Thymus (tissue), 11 donors: ENCODE measurements around the gene GRIN3A. TPM values are rescaled to one million over a fixed set of nuclear protein-coding genes. Genes with fewer than 3 reads are reported as not detected.
"Not testable (repeated sequence)": the region's sequence is repeated elsewhere in the genome, so short reads cannot be mapped to it uniquely, and the experiment has no call there.

ENCODE experiments used
- DNase-seq, 9 donors: peaks; one replicate each; pipeline ENCODE4 v3.0.0-alpha.2; 2013; ENCODE audit warnings: low spot score in 9 of 9, low read depth in 6 of 9, missing footprints in 1 of 9
- H3K27ac ChIP-seq, 2 donors: one replicate each; pipeline ENCODE4 v1.5.1; 2013; ENCODE audit warnings: control low read depth in 1 of 2, low read depth in 1 of 2, low read length in 1 of 2, mild to moderate bottlenecking in 1 of 2, moderate library complexity in 1 of 2
- H3K27me3 ChIP-seq, 2 donors: one replicate each; pipeline ENCODE4 v1.5.1; 2013; ENCODE audit warnings: low read length in 1 of 2; ENCODE audit not compliant: control insufficient read depth in 2 of 2, insufficient read depth in 1 of 2
- H3K36me3 ChIP-seq, 2 donors: one replicate each; pipeline ENCODE4 v1.5.1; 2013; ENCODE audit warnings: low read length in 1 of 2, mild to moderate bottlenecking in 1 of 2, moderate library complexity in 1 of 2; ENCODE audit not compliant: control insufficient read depth in 2 of 2, insufficient read depth in 2 of 2
- H3K4me1 ChIP-seq, 2 donors: one replicate each; pipeline ENCODE4 v1.5.1; 2013; ENCODE audit warnings: low read length in 2 of 2; ENCODE audit not compliant: control insufficient read depth in 2 of 2, insufficient read depth in 2 of 2
- H3K4me3 ChIP-seq, 2 donors: one replicate each; pipeline ENCODE4 v1.5.1; 2013; ENCODE audit warnings: low read length in 2 of 2, control low read depth in 1 of 2, mild to moderate bottlenecking in 1 of 2
- H3K9me3 ChIP-seq, 2 donors: one replicate each; pipeline ENCODE4 v1.5.1; 2013; ENCODE audit warnings: low read length in 1 of 2, mild to moderate bottlenecking in 1 of 2; ENCODE audit not compliant: control insufficient read depth in 2 of 2, insufficient read depth in 1 of 2
- WGBS: extraction: QIAGEN DNeasy Blood & Tissue Kit; methylation state at CpG from one replicate; pipeline ENCODE4 v1.1.7; 2013; 5-methylcytosine and 5-hydroxymethylcytosine counted together
- polyA plus RNA-seq: library from polyadenylated mRNA; stranded (reverse); fragments of 200-250 nt; gene quantifications from one replicate; pipeline ENCODE4 v1.2.3, GENCODE V29; 2013
- total RNA-seq: library from RNA; stranded (reverse); fragments of 120-200 nt; gene quantifications from one replicate; pipeline ENCODE4 v1.2.4, GENCODE V29; 2013
- donor health status: healthy.

The GRIN3A gene
- total and polyA plus RNA-seq, 2 donors = 0.09 to 0.14 TPM

DNA sequence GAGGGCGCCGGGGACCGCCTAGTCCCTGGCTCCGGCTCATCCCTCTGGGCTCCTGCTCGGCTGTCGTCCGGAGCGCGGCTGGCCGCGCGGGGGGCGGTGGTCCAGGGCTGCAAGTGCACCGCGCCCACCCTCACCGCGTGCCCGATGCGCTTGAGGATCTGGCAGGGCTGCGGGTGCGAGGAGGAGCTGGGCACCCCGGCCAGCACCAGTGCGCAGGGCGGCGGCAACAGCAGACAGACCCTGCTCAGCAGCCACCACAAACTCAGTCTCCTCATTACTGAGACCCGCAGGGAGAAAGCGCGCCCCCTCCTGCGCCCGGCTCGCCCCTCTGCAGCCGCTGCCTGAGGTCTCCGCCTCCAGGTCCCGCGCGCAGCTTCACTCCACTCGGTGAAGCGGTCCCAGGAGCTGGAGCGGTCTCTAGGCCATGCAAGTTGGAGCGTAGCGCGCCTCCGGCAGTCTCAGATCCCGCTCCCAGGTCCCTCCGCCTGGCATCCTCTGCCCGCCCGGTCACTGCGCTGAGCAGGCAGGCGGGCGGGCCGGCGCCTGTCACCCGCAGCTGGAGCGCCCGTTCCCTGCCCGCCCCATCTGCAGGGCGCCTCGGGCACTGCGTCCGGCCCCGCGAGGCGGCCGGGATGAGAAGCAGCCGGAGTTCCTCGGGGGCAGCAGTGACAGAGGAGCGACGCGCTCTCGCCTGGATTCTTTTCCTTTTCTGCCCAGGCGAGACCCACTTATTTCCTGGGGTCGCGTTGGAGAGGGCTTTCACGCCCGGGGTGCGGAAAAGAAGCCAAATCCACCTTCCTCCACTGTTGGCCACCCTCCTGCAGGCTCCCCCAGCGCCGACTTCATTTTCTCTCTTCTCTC is 512 bp downstream of the GRIN3A start:
- H3K27me3 ChIP-seq = peaks cover 26 to 39% of the 10 kb centered on the region in 2 donors
- H3K4me3 ChIP-seq = peak overlapping the region in 1 of 2 donors; percentile 10
- no peak for DNase-seq
- 5% methylated on average over 78 of the region's 78 CpGs for WGBS
- H3K36me3 ChIP-seq = no peaks in the 10 kb centered on the region
- H3K27ac ChIP-seq = no peak overlapping the region
- H3K9me3 ChIP-seq = no peaks in the 10 kb centered on the region
- no peaks in the 10 kb centered on the region for H3K4me1 ChIP-seq

DNA sequence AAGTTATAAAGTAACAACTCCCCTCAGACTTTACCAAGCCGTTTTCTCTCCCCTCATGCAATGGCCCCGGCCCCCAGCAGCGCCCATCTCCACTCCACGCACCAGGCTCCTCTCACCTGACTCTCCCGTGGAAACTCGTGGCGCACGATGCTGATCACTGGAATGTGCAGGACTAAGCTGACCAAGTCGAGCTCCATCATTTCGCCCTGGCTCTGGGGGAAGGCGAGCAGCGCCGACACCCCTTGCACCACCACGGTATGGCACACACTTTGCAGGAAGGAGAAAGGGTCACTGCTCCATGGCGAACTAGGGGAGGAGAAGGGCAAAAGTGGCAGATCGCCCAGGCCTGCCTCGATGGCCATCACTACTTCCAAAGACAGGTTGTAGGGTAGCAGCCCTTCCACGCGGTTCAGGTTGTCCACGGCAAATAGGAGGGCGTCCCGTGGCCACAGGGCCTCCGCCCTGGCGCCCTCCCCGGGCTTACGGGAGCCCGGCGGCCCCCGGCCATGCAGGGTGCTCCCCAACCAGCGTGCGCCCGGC is 1.2 kb downstream of the GRIN3A start:
- H3K4me1 ChIP-seq = no peaks in the 10 kb centered on the region
- H3K27me3 ChIP-seq = peaks cover 26 to 39% of the 10 kb centered on the region in 2 donors
- WGBS = 24% methylated on average over 32 of the region's 32 CpGs
- H3K36me3 ChIP-seq = no peaks in the 10 kb centered on the region
- H3K4me3 ChIP-seq = no peak overlapping the region
- no peak overlapping the region for H3K27ac ChIP-seq
- no peak for DNase-seq
- no peaks in the 10 kb centered on the region for H3K9me3 ChIP-seq

DNA sequence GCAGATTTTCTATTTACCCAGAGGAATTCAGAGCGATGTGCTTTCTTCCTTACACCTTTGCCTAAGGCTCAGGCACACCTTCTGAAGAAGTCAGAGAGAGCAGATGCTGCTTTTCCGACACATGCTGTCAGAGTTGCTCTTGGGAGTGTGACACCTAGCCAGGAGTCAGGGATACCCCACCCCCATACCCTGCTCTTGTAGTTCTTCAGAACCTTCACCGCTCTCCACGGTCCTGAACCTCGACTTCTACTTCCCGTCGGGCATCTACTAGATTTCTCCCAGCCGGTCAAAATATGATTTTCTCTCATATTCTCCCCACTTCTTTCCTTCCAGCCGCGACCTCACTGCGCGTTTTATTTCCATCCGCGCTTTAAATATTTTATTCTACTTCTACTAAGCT is 1.7 kb downstream of the GRIN3A start:
- no peak overlapping the region for H3K4me3 ChIP-seq
- H3K4me1 ChIP-seq = no peaks in the 10 kb centered on the region
- no peak overlapping the region for H3K27ac ChIP-seq
- no peaks in the 10 kb centered on the region for H3K9me3 ChIP-seq
- DNase-seq = no peak
- H3K27me3 ChIP-seq = peaks cover 26 to 39% of the 10 kb centered on the region in 2 donors
- H3K36me3 ChIP-seq = no peaks in the 10 kb centered on the region
- 16% methylated on average over 14 of the region's 14 CpGs for WGBS

DNA sequence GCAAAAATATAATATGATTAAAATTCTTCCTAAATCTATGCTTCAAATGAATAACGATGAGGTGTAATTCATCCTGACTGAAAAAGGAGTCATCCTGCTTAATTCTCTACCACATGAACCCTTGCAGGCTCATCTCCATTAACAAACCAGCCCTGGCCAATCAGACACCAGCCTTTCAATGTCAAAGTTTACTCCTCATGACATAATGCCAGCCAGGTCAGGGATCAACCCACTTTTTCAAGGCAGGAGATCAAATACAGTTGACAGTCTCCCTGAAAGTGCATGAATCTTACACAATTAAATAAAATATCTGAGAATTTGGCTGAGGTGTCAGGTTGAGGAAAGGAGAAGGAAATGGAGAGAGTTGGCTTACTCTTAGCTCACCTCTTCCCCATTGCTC is 7.0 kb downstream of the GRIN3A start:
- WGBS = 52% methylated on average over 1 of the region's 1 CpG
- H3K27me3 ChIP-seq = peaks cover under 1 to 2% of the 10 kb centered on the region in 2 donors
- H3K4me1 ChIP-seq = no peaks in the 10 kb centered on the region
- H3K36me3 ChIP-seq = no peaks in the 10 kb centered on the region
- no peaks in the 10 kb centered on the region for H3K9me3 ChIP-seq
- no peak overlapping the region for H3K4me3 ChIP-seq
- no peak for DNase-seq
- H3K27ac ChIP-seq = no peak overlapping the region

DNA sequence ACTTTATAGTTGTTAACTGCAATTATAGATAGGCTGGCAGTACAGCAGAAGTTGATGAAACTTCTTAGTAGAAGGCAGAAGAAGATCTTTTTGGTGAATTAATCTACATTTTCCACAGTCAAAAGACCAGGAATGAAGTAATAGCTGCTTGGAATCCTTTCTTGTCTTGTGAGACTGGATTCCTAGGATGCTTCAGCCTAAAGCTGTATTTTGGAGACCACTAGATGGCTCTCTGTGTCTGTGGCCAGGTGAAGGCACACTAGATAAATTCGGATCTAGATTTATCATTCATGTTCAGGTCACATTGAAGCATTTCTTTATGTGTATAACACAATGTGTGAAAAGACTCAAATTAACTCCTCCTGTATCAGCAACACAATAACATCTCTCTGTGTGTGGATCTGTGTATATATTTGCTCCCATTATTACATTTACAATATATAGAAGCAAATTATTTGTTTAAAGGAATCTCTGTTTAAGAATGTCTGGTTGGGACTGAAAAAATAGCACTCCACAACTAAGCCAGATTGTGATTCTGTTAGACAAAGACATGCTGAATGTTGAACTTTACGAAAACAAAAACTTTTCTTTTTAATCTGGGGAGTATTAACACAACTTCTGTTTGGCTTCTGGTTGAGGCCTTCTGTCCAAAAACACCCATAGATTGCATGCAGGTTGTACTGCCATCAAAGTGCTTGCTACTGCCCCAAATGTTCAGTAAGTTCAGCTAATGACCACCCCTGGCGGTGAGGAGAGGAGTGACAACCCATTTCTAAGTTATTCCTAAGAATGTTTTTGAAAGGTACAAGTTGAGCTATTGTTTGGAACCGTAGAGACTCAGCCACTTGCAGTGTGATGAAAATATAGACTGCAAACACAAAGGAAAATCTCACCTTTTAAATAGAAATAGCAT is 10.6 kb downstream of the GRIN3A start:
- peak in 1 of 9 donors; percentile 8 for DNase-seq
- Histone ChIP-seq H3K27me3 (no peaks in the 10 kb centered on the region), H3K27ac (no peak overlapping the region), H3K9me3 (no peaks in the 10 kb centered on the region), H3K4me1 (no peaks in the 10 kb centered on the region), H3K36me3 (no peaks in the 10 kb centered on the region), H3K4me3 (no peak overlapping the region)
- 52% methylated on average over 4 of the region's 4 CpGs for WGBS

DNA sequence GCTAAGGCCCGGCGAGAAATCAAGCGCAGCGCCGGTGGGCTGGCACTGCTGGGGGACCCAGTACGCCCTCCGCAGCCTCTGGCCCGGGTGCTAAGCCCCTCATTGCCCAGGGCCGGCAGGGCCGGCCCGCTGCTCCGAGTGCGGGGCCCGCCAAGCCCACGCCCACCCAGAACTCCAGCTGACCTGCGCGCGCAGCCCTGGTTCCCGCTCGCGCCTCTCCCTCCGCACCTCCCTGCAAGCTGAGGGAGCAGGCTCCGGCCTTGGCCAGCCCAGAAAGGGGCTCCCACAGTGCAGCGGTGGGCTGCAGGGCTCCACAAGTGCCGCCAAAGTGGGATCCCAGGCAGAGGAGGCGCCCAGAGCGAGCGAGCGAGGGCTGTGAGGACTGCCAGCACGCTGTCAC is 14.2 kb downstream of the GRIN3A start:
- not testable (repeated sequence) for H3K4me1 ChIP-seq, H3K27me3 ChIP-seq, DNase-seq, H3K27ac ChIP-seq, H3K4me3 ChIP-seq, H3K9me3 ChIP-seq, H3K36me3 ChIP-seq
- 96% methylated on average over 30 of the region's 30 CpGs for WGBS

DNA sequence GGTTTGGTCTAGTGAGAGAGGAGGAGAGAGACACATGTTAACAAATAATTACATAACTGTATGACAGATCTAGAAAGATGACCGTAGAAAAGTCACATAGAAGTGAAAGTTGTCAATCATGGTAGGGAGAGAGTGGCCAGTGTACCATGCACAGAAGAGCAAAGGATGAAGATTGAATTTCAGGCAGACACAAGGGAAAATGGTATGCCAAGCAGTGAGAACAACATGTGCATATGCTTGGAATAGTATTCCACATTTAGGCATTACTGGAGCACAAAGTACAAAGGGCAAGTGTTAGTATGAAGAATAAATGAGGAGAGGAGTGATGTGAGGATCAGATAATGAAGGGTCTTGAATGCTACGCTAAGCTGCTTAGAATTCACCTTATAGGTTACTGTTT is 20.3 kb downstream of the GRIN3A start:
- H3K27me3 ChIP-seq = no peaks in the 10 kb centered on the region
- H3K4me3 ChIP-seq = no peak overlapping the region
- no peak for DNase-seq
- no peaks in the 10 kb centered on the region for H3K36me3 ChIP-seq
- H3K4me1 ChIP-seq = no peaks in the 10 kb centered on the region
- WGBS = 93% methylated on average over 2 of the region's 2 CpGs
- no peaks in the 10 kb centered on the region for H3K9me3 ChIP-seq
- no peak overlapping the region for H3K27ac ChIP-seq

DNA sequence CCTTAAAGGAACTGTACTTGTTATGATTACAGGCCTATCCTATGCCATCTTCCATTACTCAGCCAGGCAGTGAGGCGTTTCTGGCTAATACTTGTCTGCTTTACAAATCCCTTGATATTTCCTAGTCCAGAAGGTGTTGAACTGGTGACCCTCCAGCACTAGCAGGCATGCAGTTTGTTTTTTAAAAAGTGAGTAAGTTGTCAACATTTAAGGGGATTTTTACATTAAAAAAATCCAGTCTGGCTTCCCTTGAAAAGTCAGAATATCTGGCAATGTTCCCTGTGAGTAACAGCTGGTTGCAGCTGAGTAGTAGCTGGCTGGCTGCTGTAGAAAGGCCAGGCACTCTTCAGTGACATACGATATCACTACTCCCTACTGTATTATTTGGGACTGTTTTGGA is 21.8 kb downstream of the GRIN3A start:
- H3K27ac ChIP-seq = no peak overlapping the region
- no peaks in the 10 kb centered on the region for H3K36me3 ChIP-seq
- DNase-seq = peak in 1 of 9 donors; percentile 6
- no peaks in the 10 kb centered on the region for H3K9me3 ChIP-seq
- no peak overlapping the region for H3K4me3 ChIP-seq
- H3K4me1 ChIP-seq = no peaks in the 10 kb centered on the region
- no peaks in the 10 kb centered on the region for H3K27me3 ChIP-seq
- WGBS = 77% methylated on average over 2 of the region's 2 CpGs
